Endodermal cell (in vitro differentiated cells): Measurements from ENCODE around the gene TRIO. TPM values are rescaled to one million over a fixed set of nuclear protein-coding genes. Genes with fewer than 3 reads are reported as not detected.

Experiments used
- DNase-seq: peaks from one replicate; pipeline ENCODE4 v3.0.0-alpha.2; 2017
- H3K27ac ChIP-seq: 2 replicates; pipeline ENCODE4 v1.5.1; 2013; ENCODE audit warnings: mild to moderate bottlenecking, low read depth, low read length, moderate library complexity
- H3K27me3 ChIP-seq: 2 replicates; pipeline ENCODE4 v1.6.1; 2013; ENCODE audit warnings: mild to moderate bottlenecking, low read length, moderate library complexity; ENCODE audit not compliant: insufficient read depth, control insufficient read depth, poor library complexity, severe bottlenecking
- H3K36me3 ChIP-seq: 2 replicates; pipeline ENCODE4 v1.7.0; 2013; ENCODE audit warnings: mild to moderate bottlenecking, low read length, moderate library complexity; ENCODE audit not compliant: control insufficient read depth, insufficient read depth
- H3K4me1 ChIP-seq: one replicate; pipeline ENCODE4 v1.7.0; 2013; ENCODE audit warnings: low read length; ENCODE audit not compliant: control insufficient read depth, insufficient read depth
- H3K4me3 ChIP-seq: 2 replicates; pipeline ENCODE4 v1.5.1; 2013; ENCODE audit warnings: mild to moderate bottlenecking, low read length, moderate library complexity
- H3K9ac ChIP-seq: 2 replicates; pipeline ENCODE4 v1.6.1; 2013; ENCODE audit warnings: mild to moderate bottlenecking, low read length, moderate library complexity; ENCODE audit not compliant: poor library complexity, severe bottlenecking; ENCODE audit errors: extremely low read depth
- H3K9me3 ChIP-seq: 2 replicates; pipeline ENCODE4 v1.6.1; 2013; ENCODE audit warnings: mild to moderate bottlenecking, low read length, moderate library complexity; ENCODE audit not compliant: control insufficient read depth
- H3K27ac Mint-ChIP-seq: 2 replicates; pipeline ENCODE4 v1.8.0; 2020; ENCODE audit warnings: mixed read lengths
- H3K27me3 Mint-ChIP-seq: 2 replicates; pipeline ENCODE4 v1.8.0; 2021; ENCODE audit warnings: mild to moderate bottlenecking, mixed read lengths; ENCODE audit not compliant: insufficient read depth
- H3K36me3 Mint-ChIP-seq: 2 replicates; pipeline ENCODE4 v1.8.0; 2020; ENCODE audit warnings: low read depth, mixed read lengths
- H3K4me1 Mint-ChIP-seq: 2 replicates; pipeline ENCODE4 v1.8.0; 2020; ENCODE audit warnings: mixed read lengths
- H3K4me3 Mint-ChIP-seq: 2 replicates; pipeline ENCODE4 v1.8.0; 2020; ENCODE audit warnings: mild to moderate bottlenecking, moderate library complexity, mixed read lengths
- H3K9me3 Mint-ChIP-seq: 2 replicates; pipeline ENCODE4 v1.8.0; 2020; ENCODE audit warnings: mild to moderate bottlenecking, mixed read lengths
- WGBS, 2 experiments: methylation state at CpG; one replicate each; pipeline versions ENCODE4 v1.1.5 to v1.1.7; 2013; ENCODE audit warnings: missing lambda C conversion rate in 2 of 2, mixed read lengths in 1 of 2; ENCODE audit not compliant: insufficient coverage in 1 of 2, insufficient read length in 1 of 2; 5-methylcytosine and 5-hydroxymethylcytosine counted together
- total RNA-seq, 2 donors: library from RNA; stranded (reverse); fragmentation: NEBNext Ultra II Directional in 1 of 2; extraction: Animal tissue kit (Norgen Biotek cat#: 25700) in 1 of 2; gene quantifications; 2 replicates in 1 of 2; 3 replicates in 1 of 2; pipeline ENCODE4 v1.2.1, GENCODE V29; 2021
- TF ChIP-seq, protein P1 (sequence below): fragments of 200-600 bp; sonication (generic); conservative IDR thresholded peaks from 2 replicates; pipeline ENCODE4 v1.5.0; 2021; ENCODE audit warnings: antibody characterized with exemption, mild to moderate bottlenecking

Gene TRIO
- total RNA-seq, 2 donors from 2014 or later: 88.3 to 109 TPM

DNA sequence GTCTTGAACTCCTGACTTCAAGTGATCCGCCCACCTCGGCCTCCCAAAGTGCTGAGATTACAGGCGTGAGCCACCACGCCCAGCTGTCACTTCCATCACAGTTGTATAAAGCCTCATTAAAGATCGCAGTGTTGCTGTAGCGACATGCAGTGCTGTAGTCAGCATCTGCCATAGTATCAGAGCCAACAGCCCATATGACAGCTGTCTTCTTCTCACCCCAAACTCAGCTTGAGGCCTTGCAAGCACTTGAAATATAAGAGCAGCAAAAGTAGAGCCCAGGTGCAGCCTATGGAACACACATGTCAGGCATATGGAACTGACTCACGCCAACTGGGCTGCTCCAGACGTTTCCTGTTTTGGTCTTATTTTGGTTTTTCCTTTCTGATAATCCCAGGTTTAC is 167.8 kb downstream of the TRIO start:
- no peak overlapping the region for H3K4me3 Mint-ChIP-seq
- no peaks in the 10 kb centered on the region for H3K9me3 Mint-ChIP-seq
- 93 to 98% methylated on average over 6 to 8 of the region's 8 CpGs for WGBS, 2 experiments
- H3K4me1 Mint-ChIP-seq: peaks cover 20% of the 10 kb centered on the region
- H3K4me3 ChIP-seq: no peak overlapping the region
- peaks cover 12% of the 10 kb centered on the region for H3K4me1 ChIP-seq
- peaks cover 24% of the 10 kb centered on the region for H3K36me3 ChIP-seq
- H3K27me3 Mint-ChIP-seq: no peaks in the 10 kb centered on the region
- H3K36me3 Mint-ChIP-seq: peaks cover 42% of the 10 kb centered on the region
- H3K9ac ChIP-seq: no peak overlapping the region
- H3K9me3 ChIP-seq: no peaks in the 10 kb centered on the region
- no peak overlapping the region for H3K27ac Mint-ChIP-seq
- no peak overlapping the region for H3K27ac ChIP-seq
- TF ChIP-seq, protein P1, sequence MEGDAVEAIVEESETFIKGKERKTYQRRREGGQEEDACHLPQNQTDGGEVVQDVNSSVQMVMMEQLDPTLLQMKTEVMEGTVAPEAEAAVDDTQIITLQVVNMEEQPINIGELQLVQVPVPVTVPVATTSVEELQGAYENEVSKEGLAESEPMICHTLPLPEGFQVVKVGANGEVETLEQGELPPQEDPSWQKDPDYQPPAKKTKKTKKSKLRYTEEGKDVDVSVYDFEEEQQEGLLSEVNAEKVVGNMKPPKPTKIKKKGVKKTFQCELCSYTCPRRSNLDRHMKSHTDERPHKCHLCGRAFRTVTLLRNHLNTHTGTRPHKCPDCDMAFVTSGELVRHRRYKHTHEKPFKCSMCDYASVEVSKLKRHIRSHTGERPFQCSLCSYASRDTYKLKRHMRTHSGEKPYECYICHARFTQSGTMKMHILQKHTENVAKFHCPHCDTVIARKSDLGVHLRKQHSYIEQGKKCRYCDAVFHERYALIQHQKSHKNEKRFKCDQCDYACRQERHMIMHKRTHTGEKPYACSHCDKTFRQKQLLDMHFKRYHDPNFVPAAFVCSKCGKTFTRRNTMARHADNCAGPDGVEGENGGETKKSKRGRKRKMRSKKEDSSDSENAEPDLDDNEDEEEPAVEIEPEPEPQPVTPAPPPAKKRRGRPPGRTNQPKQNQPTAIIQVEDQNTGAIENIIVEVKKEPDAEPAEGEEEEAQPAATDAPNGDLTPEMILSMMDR: no peak
- DNase-seq: no peak
- H3K27me3 ChIP-seq: no peaks in the 10 kb centered on the region

DNA sequence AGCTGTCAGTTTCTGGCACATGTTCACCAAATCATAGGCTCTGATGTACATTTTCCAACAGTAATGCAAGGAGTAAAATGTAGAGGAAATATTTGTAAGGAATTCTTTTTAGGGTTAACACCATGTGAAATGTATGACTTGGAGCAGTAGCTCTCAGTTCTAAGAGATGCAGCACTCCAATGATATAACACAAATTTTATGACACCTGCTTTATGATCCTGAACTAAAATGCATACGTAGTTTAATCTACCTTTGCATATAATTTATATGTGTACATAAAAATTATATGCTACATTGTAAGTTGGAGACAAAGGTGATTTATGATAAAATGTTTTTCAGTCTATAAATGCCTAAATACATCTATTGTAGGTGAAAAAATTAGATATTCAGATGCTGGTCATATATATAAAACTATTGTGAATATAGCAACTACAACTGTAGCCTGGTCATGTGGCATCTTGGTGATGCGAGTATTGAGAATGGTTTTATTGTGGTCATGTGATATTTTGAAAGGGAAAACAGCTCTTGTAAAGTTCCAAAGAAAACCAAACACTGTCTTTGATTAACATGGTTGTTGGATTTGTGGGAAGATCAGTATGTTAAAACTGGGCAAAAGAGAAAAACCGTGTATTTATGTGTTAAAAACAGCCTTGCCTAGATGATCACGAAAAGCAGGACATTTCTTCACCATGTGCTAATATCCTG is 171.0 kb downstream of the TRIO start:
- WGBS, 2 experiments: 86 to 100% methylated on average over 2 to 3 of the region's 4 CpGs
- Histone ChIP-seq H3K4me3 (no peak overlapping the region), H3K9ac (no peak overlapping the region), H3K9me3 (no peaks in the 10 kb centered on the region), H3K4me1 (peaks cover 12% of the 10 kb centered on the region), H3K27ac (no peak overlapping the region), H3K27me3 (no peaks in the 10 kb centered on the region), H3K36me3 (peaks cover 40% of the 10 kb centered on the region)
- Mint-ChIP-seq H3K9me3 (no peaks in the 10 kb centered on the region), H3K4me1 (peaks cover 19% of the 10 kb centered on the region), H3K27me3 (no peaks in the 10 kb centered on the region), H3K4me3 (no peak overlapping the region), H3K27ac (peak overlapping the region; percentile 28), H3K36me3 (peaks cover 37% of the 10 kb centered on the region)
- no peak for DNase-seq
- TF ChIP-seq, protein P1: no peak

DNA sequence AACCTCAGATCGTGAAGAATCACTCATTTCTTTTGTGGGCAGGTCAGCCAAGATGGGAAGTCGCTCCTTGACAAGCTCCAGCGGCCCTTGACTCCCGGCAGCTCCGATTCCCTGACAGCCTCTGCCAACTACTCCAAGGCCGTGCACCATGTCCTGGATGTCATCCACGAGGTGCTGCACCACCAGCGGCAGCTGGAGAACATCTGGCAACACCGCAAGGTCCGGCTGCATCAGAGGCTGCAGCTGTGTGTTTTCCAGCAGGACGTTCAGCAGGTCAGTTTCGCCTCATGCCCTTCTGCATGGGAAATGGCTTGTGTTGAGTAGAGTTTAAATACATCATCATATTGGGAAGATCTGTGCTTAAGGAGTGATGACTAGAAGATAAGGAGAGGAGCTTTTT is 173.3 kb downstream of the TRIO start:
- no peaks in the 10 kb centered on the region for H3K27me3 Mint-ChIP-seq
- H3K27ac Mint-ChIP-seq: no peak overlapping the region
- no peak overlapping the region for H3K4me3 Mint-ChIP-seq
- Histone ChIP-seq H3K27me3 (no peaks in the 10 kb centered on the region), H3K36me3 (peaks cover 36% of the 10 kb centered on the region), H3K9me3 (no peaks in the 10 kb centered on the region), H3K4me1 (peaks cover 4% of the 10 kb centered on the region), H3K27ac (no peak overlapping the region), H3K4me3 (no peak overlapping the region), H3K9ac (no peak overlapping the region)
- 94 to 99% methylated on average over 9 to 12 of the region's 12 CpGs for WGBS, 2 experiments
- no peak for DNase-seq
- peaks cover 11% of the 10 kb centered on the region for H3K4me1 Mint-ChIP-seq
- peaks cover 5% of the 10 kb centered on the region for H3K9me3 Mint-ChIP-seq
- H3K36me3 Mint-ChIP-seq: peaks cover 46% of the 10 kb centered on the region
- TF ChIP-seq, protein P1: no peak
